T-helper 17 cell (primary cell): ENCODE results near the gene ZNRF2. TPM values are rescaled to one million over a fixed set of nuclear protein-coding genes. Genes with fewer than 3 reads are reported as not detected.

Source experiments
- ATAC-seq: fragments of 150-1000 bp; cut with Tn5 transposase; 2 replicates; pipeline ENCODE4 v1.10.0; 2021; ENCODE audit warnings: mild to moderate bottlenecking, moderate library complexity
- DNase-seq, 3 donors: peaks; one replicate each; pipeline versions ENCODE4 v3.0.0 to v3.0.0-alpha.2; 2020 to 2021
- H3K9me3 ChIP-seq: one replicate; pipeline ENCODE4 v1.7.0; 2013; ENCODE audit warnings: low read length, mild to moderate bottlenecking; ENCODE audit not compliant: control insufficient read depth, poor library complexity, severe bottlenecking
- H3K27ac Mint-ChIP-seq: one replicate; pipeline ENCODE4 v1.8.0; 2022; ENCODE audit warnings: mild to moderate bottlenecking, moderate library complexity, mixed read lengths
- H3K27me3 Mint-ChIP-seq: one replicate; pipeline ENCODE4 v1.8.0; 2022; ENCODE audit warnings: mixed read lengths
- H3K36me3 Mint-ChIP-seq: one replicate; pipeline ENCODE4 v1.8.0; 2022; ENCODE audit warnings: low read depth, mixed read lengths
- H3K4me1 Mint-ChIP-seq: one replicate; pipeline ENCODE4 v1.8.0; 2022; ENCODE audit warnings: mild to moderate bottlenecking, mixed read lengths
- H3K4me3 Mint-ChIP-seq: one replicate; pipeline ENCODE4 v1.8.0; 2022; ENCODE audit warnings: mild to moderate bottlenecking, moderate library complexity, mixed read lengths
- total RNA-seq, 4 donors: library from RNA in 2 of 4; stranded (reverse) in 2 of 4; gene quantifications; one replicate each; pipeline ENCODE4 v1.2.3 and lab custom pipeline; 2022 to 2026

ZNRF2 gene
- total RNA-seq, 2 donors from 2014 or later = 26.8 to 31.6 TPM

DNA sequence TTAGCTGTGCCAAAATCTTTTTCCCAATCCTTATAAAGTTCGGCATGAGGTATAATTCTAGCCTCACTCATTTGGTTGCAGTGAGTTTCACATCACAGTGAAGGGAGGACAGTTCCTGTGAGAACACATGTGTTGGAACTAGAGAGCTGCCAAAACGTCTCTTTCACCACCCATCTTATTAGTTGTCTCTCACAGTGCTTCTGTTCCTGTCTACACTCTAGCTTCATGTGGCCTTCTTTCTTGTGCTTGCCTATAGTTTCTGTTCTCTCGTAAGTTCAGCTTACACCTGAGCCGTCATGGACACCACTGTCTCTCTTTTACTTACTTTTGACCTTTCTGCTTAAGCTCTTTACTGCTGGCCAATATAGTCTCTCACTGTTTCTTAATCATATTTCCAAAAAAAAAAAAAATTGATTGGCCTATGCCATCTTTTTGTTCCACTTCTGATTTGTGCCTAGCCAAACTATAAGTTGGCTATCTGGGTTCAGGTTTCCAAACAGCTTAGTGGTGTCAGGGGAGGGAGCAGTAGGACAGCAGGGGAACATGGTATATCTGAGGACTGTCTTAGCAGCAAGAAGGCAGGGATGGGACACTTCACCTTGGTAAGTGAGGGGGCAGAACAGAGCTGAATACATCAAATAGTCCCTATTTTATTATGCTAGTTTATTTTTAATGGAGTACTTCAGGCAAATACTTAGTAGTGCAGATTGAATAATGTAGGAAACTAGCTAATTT lies 38.0 kb downstream of the ZNRF2 start:
- H3K4me1 Mint-ChIP-seq = peaks cover 54% of the 10 kb centered on the region
- no peaks in the 10 kb centered on the region for H3K9me3 ChIP-seq
- peak overlapping the region; percentile 99 for H3K27ac Mint-ChIP-seq
- H3K4me3 Mint-ChIP-seq = peak overlapping the region; percentile 91
- H3K27me3 Mint-ChIP-seq = no peaks in the 10 kb centered on the region
- ATAC-seq = peak; percentile 69
- DNase-seq = no peak
- peaks cover 4% of the 10 kb centered on the region for H3K36me3 Mint-ChIP-seq

- ATAC-seq = peak; percentile 72
- H3K36me3 Mint-ChIP-seq = peaks cover 4% of the 10 kb centered on the region
- peaks cover 49% of the 10 kb centered on the region for H3K4me1 Mint-ChIP-seq
- no peak for DNase-seq
- H3K27ac Mint-ChIP-seq = peak overlapping the region; percentile 99
- no peaks in the 10 kb centered on the region for H3K9me3 ChIP-seq
- H3K4me3 Mint-ChIP-seq = peak overlapping the region; percentile 91
- H3K27me3 Mint-ChIP-seq = no peaks in the 10 kb centered on the region
These were observed 38.6 kb downstream of the ZNRF2 start for GRCh38 chr7:30323006-30323355.

- Mint-ChIP-seq H3K4me3 (no peak overlapping the region), H3K27ac (no peak overlapping the region), H3K4me1 (peaks cover 41% of the 10 kb centered on the region), H3K27me3 (no peaks in the 10 kb centered on the region), H3K36me3 (peaks cover 6% of the 10 kb centered on the region)
- ATAC-seq (no peak), DNase-seq (no peak)
- no peaks in the 10 kb centered on the region for H3K9me3 ChIP-seq
These were observed 43.4 kb downstream of the ZNRF2 start for GRCh38 chr7:30327813-30328212.

GRCh38 chr7:30328381-30328780 lies 44.0 kb downstream of the ZNRF2 start:
- ATAC-seq (no peak), DNase-seq (no peak)
- Mint-ChIP-seq H3K4me1 (peaks cover 36% of the 10 kb centered on the region), H3K27ac (no peak overlapping the region), H3K4me3 (no peak overlapping the region), H3K36me3 (peaks cover 6% of the 10 kb centered on the region), H3K27me3 (no peaks in the 10 kb centered on the region)
- no peaks in the 10 kb centered on the region for H3K9me3 ChIP-seq

- H3K4me1 Mint-ChIP-seq = peaks cover 41% of the 10 kb centered on the region
These were observed 45.3 kb downstream of the ZNRF2 start for GRCh38 chr7:30329716-30330115.

GRCh38 chr7:30330134-30331111 lies 46.0 kb downstream of the ZNRF2 start:
- Mint-ChIP-seq H3K27ac (peak overlapping the region; percentile 87), H3K4me3 (peak overlapping the region; percentile 88), H3K36me3 (peaks cover 6% of the 10 kb centered on the region), H3K27me3 (no peaks in the 10 kb centered on the region), H3K4me1 (peaks cover 42% of the 10 kb centered on the region)
- H3K9me3 ChIP-seq = no peaks in the 10 kb centered on the region
- ATAC-seq (peak; percentile 91), DNase-seq (no peak)

More at GRCh38 chr7:30329716-30330115, 45.3 kb downstream of the ZNRF2 start:
- no peak for ATAC-seq
- DNase-seq = no peak
- no peaks in the 10 kb centered on the region for H3K27me3 Mint-ChIP-seq
- peak overlapping the region; percentile 87 for H3K27ac Mint-ChIP-seq
- H3K36me3 Mint-ChIP-seq = peaks cover 6% of the 10 kb centered on the region
- H3K9me3 ChIP-seq = no peaks in the 10 kb centered on the region
- H3K4me3 Mint-ChIP-seq = no peak overlapping the region

DNA sequence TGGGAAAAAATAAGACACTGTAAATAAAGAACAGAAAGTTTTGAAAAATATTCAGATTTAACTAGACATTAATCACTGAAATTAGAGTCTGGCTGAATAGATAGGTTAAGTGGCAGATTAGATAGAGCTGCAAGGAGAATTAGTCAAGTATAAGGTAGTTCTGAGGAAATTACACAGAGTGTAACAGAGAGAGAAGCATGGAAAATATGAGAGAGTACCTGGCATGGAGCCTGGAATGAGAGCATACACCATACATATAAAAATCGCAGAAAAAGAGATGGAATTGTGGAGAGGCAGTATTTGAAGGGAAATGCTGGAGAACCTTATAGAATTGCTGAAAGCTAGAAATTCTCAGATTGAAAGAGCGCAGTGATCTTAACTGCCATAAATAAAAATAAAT lies 46.9 kb downstream of the ZNRF2 start:
- no peak overlapping the region for H3K4me3 Mint-ChIP-seq
- H3K27me3 Mint-ChIP-seq = no peaks in the 10 kb centered on the region
- peaks cover 44% of the 10 kb centered on the region for H3K4me1 Mint-ChIP-seq
- no peak for DNase-seq
- H3K36me3 Mint-ChIP-seq = peaks cover 3% of the 10 kb centered on the region
- no peak for ATAC-seq
- H3K27ac Mint-ChIP-seq = peak overlapping the region; percentile 87
- no peaks in the 10 kb centered on the region for H3K9me3 ChIP-seq

DNA sequence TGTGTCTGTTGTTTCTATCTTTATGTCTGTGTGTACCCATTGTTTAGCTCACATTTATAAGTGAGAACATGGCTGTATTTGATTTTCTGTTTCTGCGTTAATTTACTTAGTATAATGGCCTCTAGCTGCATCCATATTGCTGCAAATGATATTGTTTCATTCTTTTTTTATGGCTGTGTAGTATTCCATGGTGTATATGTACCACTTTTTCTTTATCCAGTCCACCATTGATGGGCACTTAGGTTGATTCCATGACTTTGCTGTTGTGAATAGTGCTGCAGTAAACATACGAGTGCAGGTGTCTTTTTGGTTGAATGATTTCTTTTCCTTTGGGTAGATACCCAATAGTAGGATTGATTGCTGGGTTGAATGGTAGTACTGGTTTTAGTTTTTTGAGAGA lies 48.2 kb downstream of the ZNRF2 start:
- peaks cover 2% of the 10 kb centered on the region for H3K36me3 Mint-ChIP-seq
- no peak overlapping the region for H3K27ac Mint-ChIP-seq
- H3K27me3 Mint-ChIP-seq = no peaks in the 10 kb centered on the region
- no peak for ATAC-seq
- no peak overlapping the region for H3K4me3 Mint-ChIP-seq
- DNase-seq = no peak
- no peaks in the 10 kb centered on the region for H3K9me3 ChIP-seq
- peaks cover 37% of the 10 kb centered on the region for H3K4me1 Mint-ChIP-seq

DNA sequence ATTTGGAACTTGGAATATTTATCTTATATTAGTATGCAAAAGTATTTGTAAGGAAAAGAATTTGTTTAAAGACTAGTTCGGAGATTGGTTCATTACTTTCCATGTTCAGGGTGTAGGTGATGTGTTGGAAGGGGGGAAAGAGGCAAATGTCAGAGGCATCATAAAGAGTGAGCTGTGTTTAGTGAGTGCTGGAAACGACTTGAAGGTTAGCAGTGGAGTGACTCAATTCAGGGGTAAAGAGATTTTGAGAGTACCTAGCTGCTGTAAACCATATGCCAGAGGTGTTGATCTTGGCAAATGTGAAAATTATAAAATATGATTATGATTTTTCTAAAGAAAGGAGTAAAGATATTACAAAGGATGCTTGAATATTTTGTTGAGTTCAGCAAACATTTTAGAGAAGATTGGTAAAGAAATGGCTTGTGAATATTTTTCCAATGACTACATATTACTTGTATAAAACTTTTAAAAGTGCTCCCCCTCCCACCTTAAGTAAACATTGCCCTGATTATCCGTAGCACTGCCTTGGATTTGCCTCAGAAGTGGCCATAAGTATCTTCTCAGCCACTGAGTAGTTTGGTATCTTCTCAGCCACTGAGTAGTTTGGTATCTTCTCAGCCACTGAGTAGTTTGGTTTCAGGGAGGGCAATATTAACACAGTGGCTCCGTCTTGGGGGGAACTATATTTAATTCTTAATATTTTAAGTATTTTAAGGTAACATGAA lies 51.5 kb downstream of the ZNRF2 start:
- ATAC-seq = no peak
- no peaks in the 10 kb centered on the region for H3K27me3 Mint-ChIP-seq
- no peak overlapping the region for H3K4me3 Mint-ChIP-seq
- H3K36me3 Mint-ChIP-seq = peaks cover 2% of the 10 kb centered on the region
- H3K4me1 Mint-ChIP-seq = peaks cover 36% of the 10 kb centered on the region
- DNase-seq = no peak
- peak overlapping the region; percentile 54 for H3K27ac Mint-ChIP-seq
- H3K9me3 ChIP-seq = no peaks in the 10 kb centered on the region

DNA sequence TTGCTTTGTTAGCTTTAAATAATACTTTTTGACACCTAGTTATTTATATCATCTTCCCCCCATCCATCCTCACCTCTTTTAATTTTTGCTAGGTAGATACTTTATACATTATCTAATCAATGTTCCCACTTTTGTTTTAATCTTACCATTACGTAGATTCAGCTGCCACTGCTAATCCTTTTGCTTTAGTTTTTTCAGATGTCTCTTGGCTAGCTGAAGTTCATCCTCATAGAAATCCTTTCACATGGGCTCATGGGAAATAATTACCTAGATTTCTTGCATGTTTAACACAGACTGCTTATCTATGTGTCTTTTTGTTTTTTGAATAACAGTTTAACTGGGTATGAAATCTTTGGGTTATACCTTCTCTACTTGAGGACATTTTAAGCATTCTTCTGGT lies 60.1 kb downstream of the ZNRF2 start:
- no peak for DNase-seq
- Mint-ChIP-seq H3K27ac (peak overlapping the region; percentile 97), H3K27me3 (no peaks in the 10 kb centered on the region), H3K4me3 (no peak overlapping the region), H3K4me1 (peaks cover 43% of the 10 kb centered on the region), H3K36me3 (no peaks in the 10 kb centered on the region)
- no peaks in the 10 kb centered on the region for H3K9me3 ChIP-seq
- ATAC-seq = no peak

- Mint-ChIP-seq H3K4me1 (peaks cover 38% of the 10 kb centered on the region), H3K27me3 (no peaks in the 10 kb centered on the region), H3K36me3 (no peaks in the 10 kb centered on the region), H3K4me3 (peak overlapping the region; percentile 79), H3K27ac (peak overlapping the region; percentile 97)
- H3K9me3 ChIP-seq = no peaks in the 10 kb centered on the region
- ATAC-seq (peak; percentile 19), DNase-seq (no peak)
These were observed 63.1 kb downstream of the ZNRF2 start for GRCh38 chr7:30347226-30348082.

GRCh38 chr7:30348083-30348560 lies 63.7 kb downstream of the ZNRF2 start:
- H3K9me3 ChIP-seq = no peaks in the 10 kb centered on the region
- Mint-ChIP-seq H3K4me3 (peak overlapping the region; percentile 79), H3K4me1 (peaks cover 38% of the 10 kb centered on the region), H3K27me3 (no peaks in the 10 kb centered on the region), H3K27ac (peak overlapping the region; percentile 97), H3K36me3 (no peaks in the 10 kb centered on the region)
- ATAC-seq (peak; percentile 91), DNase-seq (peak; percentile 13 to 40 (median 22))
